Immature natural killer cell (primary cell): Measurements from ENCODE around the gene KIAA1586. TPM values are rescaled to one million over a fixed set of nuclear protein-coding genes. Genes with fewer than 3 reads are reported as not detected.
"Not testable (repeated sequence)": the region's sequence is repeated elsewhere in the genome, so short reads cannot be mapped to it uniquely, and the experiment has no call there.

Experiments used
- DNase-seq, 3 donors: peaks; one replicate each; pipeline ENCODE4 v3.0.0; 2022; ENCODE audit warnings: mixed read lengths in 1 of 3
- H3K27ac Mint-ChIP-seq, 6 donors: one replicate each; pipeline ENCODE4 v1.8.0; 2020; ENCODE audit warnings: mixed read lengths in 6 of 6, mild to moderate bottlenecking in 5 of 6, inconsistent platforms in 4 of 6, moderate library complexity in 3 of 6
- H3K27me3 Mint-ChIP-seq, 3 donors: one replicate each; pipeline ENCODE4 v1.8.0; 2020 to 2021; ENCODE audit warnings: low read depth in 3 of 3, mild to moderate bottlenecking in 3 of 3, mixed read lengths in 3 of 3, moderate library complexity in 3 of 3, inconsistent platforms in 1 of 3
- H3K36me3 Mint-ChIP-seq, 3 donors: one replicate each; pipeline ENCODE4 v1.8.0; 2020; ENCODE audit warnings: mixed read lengths in 3 of 3, inconsistent platforms in 2 of 3, mild to moderate bottlenecking in 2 of 3
- H3K4me1 Mint-ChIP-seq, 2 donors: one replicate each; pipeline ENCODE4 v1.8.0; 2020; ENCODE audit warnings: inconsistent platforms in 2 of 2, mild to moderate bottlenecking in 2 of 2, mixed read lengths in 2 of 2, moderate library complexity in 1 of 2
- H3K4me3 Mint-ChIP-seq, 5 donors: one replicate each; pipeline ENCODE4 v1.8.0; 2020; ENCODE audit warnings: mild to moderate bottlenecking in 5 of 5, mixed read lengths in 5 of 5, inconsistent platforms in 3 of 5, moderate library complexity in 3 of 5
- H3K9me3 Mint-ChIP-seq, 6 donors: one replicate each; pipeline ENCODE4 v1.8.0; 2020; ENCODE audit warnings: mild to moderate bottlenecking in 6 of 6, mixed read lengths in 6 of 6, inconsistent platforms in 4 of 6, moderate library complexity in 3 of 6
- polyA plus RNA-seq, 3 donors: library from polyadenylated mRNA; unstranded; fragments of 300-500 nt; fragmentation: Illumina TruSeq; gene quantifications; one replicate each; pipeline ENCODE4 v1.2.3, GENCODE V29; 2021

Gene KIAA1586
- polyA plus RNA-seq, 3 donors from 2014 or later = 2.6 to 7.9 (median 6.1) TPM

DNA sequence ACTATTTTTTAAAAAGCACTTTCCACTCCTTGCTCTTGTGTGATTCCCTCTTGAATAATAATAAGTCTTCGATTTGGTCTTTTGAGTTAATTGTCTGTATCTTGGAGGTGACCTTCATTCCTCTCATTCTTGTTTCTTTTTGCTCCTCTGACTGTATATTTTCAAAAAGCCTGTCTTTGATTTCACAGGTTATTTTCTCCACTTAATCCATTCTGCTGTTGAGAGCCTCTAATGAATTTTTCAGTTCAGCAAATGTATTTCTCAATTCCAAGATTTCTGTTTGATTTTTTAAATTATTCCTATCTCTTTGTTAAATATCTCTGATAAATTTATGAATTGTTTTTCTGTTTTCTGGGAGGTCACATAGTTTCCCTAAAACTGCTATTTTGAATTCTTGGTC lies 21.7 kb upstream of the KIAA1586 start:
- Mint-ChIP-seq H3K4me3 (no peak overlapping the region), H3K4me1 (no peaks in the 10 kb centered on the region), H3K36me3 (peaks cover 0 to 15% (median 10%) of the 10 kb centered on the region in 3 donors), H3K27ac (no peak overlapping the region), H3K27me3 (peaks cover 4 to 14% (median 4%) of the 10 kb centered on the region in 3 donors), H3K9me3 (peaks cover 8 to 21% (median 15%) of the 10 kb centered on the region in 6 donors)
- no peak for DNase-seq

DNA sequence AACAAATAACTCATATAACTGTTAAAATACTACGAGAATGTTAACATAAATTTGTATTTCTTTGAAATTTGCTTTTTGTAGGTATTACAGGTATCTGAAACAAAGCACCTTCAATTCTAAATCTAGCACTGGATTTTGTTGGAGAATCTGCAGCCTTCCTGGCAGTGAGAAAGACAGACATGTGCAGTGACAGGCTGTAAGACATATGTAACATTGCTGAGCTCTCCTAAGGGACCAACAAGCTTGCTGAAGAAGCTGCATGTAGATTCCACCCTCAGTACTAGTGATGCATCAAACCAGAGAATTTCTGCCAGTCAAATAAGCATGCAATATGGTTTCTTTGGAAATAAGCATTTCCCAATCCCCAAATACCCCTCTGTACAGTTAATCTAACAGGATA lies 20.5 kb upstream of the KIAA1586 start:
- Mint-ChIP-seq H3K4me3 (no peak overlapping the region), H3K36me3 (peaks cover 0 to 15% (median 10%) of the 10 kb centered on the region in 3 donors), H3K4me1 (no peaks in the 10 kb centered on the region), H3K27ac (no peak overlapping the region), H3K27me3 (peaks cover 4 to 14% (median 4%) of the 10 kb centered on the region in 3 donors), H3K9me3 (peaks cover 8 to 21% (median 15%) of the 10 kb centered on the region in 6 donors)
- no peak for DNase-seq

DNA sequence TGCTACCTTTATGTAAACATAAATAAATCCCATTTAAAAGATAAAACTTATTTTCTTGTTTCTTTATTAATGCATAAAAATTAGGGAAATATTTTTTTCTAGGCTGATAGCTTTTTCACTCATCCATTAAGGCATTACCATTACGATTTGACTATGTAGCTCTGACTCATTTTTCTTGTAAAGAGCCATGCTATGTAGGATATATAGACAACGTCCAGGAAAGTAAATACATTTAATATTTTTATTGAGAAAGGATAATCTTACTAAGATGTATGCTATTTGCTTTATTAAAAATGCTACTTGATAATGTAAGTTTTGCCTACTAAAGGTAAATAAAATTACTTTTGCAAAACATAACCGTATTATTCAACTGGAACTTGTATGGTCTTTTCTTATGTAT lies 19.2 kb upstream of the KIAA1586 start:
- peaks cover 4 to 17% (median 4%) of the 10 kb centered on the region in 3 donors for H3K27me3 Mint-ChIP-seq
- H3K27ac Mint-ChIP-seq = no peak overlapping the region
- no peaks in the 10 kb centered on the region for H3K4me1 Mint-ChIP-seq
- no peak for DNase-seq
- no peak overlapping the region for H3K4me3 Mint-ChIP-seq
- H3K9me3 Mint-ChIP-seq = peaks cover 8 to 21% (median 15%) of the 10 kb centered on the region in 6 donors
- H3K36me3 Mint-ChIP-seq = peaks cover 0 to 15% (median 10%) of the 10 kb centered on the region in 3 donors

DNA sequence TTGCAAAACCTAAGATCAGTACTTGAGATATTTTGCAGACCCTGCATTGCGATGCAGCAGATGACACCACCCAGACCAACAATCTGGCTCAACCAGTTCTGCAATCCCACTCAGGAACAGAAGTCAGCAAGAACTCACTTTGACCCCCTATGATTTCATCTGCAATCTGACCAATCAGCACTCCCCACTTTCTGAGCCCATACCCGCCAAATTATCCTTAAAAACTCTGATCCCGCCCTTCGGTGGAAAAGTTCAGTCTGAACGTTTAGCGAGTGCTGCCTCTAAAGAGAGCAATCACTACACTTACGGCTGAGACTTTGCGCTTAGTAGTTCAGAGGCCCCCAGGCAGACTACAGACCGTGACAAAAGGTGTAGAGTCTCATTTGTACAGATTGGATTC lies 17.3 kb upstream of the KIAA1586 start:
- H3K36me3 Mint-ChIP-seq = peaks cover 0 to 18% (median 10%) of the 10 kb centered on the region in 3 donors
- peaks cover 8 to 18% (median 14%) of the 10 kb centered on the region in 6 donors for H3K9me3 Mint-ChIP-seq
- DNase-seq = no peak
- H3K27me3 Mint-ChIP-seq = peaks cover 4 to 16% (median 4%) of the 10 kb centered on the region in 3 donors
- no peak overlapping the region for H3K27ac Mint-ChIP-seq
- no peaks in the 10 kb centered on the region for H3K4me1 Mint-ChIP-seq
- H3K4me3 Mint-ChIP-seq = no peak overlapping the region

DNA sequence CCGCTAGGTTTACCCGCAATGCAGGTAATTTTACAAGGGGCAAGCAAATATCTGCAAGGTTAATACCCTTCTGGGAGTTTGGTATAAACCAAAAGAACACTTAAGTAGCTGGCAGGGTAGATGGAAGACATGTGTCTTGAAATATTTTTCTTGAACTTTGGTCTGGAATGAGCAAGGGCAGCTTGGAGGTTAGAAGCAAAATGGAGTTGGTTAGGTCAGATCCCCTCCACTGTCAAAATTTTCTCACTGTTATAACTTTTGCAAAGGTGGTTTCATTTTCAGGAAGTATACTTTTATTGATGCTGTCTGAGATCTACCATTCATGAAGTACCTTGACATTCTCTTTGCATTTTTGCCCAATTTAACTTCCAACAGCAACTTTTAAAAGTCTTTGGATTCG lies 13.3 kb upstream of the KIAA1586 start:
- H3K4me1 Mint-ChIP-seq = no peaks in the 10 kb centered on the region
- peaks cover 0 to 3% (median 0%) of the 10 kb centered on the region in 3 donors for H3K36me3 Mint-ChIP-seq
- H3K4me3 Mint-ChIP-seq = no peak overlapping the region
- H3K27me3 Mint-ChIP-seq = peaks cover 0 to 18% (median 2%) of the 10 kb centered on the region in 3 donors
- no peak for DNase-seq
- no peak overlapping the region for H3K27ac Mint-ChIP-seq
- no peaks in the 10 kb centered on the region for H3K9me3 Mint-ChIP-seq

DNA sequence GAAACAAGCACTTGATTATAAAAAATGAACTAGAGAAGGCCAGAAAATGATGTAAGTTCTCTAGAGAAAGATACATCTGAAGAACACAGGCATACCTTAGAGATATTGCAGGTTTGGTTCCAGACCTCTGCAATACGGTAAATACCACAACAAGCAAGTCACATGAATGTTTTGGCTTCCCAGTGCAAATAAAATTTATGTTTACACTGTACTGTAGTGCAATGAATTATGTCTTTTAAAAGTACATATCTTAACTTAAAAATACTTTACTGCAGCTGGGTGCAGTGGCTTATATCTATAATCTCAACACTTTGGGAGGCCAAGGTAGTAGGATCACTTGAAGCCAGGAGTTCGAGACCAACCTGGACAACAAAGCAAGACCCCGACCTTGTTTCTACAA lies 10.9 kb upstream of the KIAA1586 start:
- Mint-ChIP-seq H3K27ac (no peak overlapping the region), H3K36me3 (peaks cover 0 to 3% (median 0%) of the 10 kb centered on the region in 3 donors), H3K27me3 (peaks cover 1 to 24% (median 2%) of the 10 kb centered on the region in 3 donors), H3K9me3 (no peaks in the 10 kb centered on the region), H3K4me3 (no peak overlapping the region), H3K4me1 (no peaks in the 10 kb centered on the region)
- DNase-seq = no peak

DNA sequence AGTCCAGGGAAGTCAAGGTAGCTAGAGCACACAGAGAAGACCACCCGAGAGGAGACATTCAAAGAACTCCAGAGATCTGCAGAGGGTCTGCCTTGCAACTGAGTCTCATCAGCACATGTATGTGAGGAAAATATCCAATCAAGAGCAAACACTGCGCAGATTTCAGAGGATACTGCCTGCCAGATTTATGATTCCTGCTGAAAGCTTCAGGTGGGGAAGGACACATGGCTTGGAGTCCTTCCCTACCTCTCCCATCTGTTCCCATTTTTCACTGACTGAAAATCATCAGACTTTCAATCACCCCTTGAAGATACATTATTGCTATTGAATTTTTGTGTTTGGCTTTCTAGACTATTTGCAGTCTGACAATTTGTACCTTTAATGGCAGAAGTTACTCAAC lies 7.6 kb upstream of the KIAA1586 start:
- peaks cover 1 to 32% (median 4%) of the 10 kb centered on the region in 3 donors for H3K27me3 Mint-ChIP-seq
- no peak overlapping the region for H3K27ac Mint-ChIP-seq
- no peak overlapping the region for H3K4me3 Mint-ChIP-seq
- no peaks in the 10 kb centered on the region for H3K4me1 Mint-ChIP-seq
- H3K9me3 Mint-ChIP-seq = no peaks in the 10 kb centered on the region
- no peak for DNase-seq
- H3K36me3 Mint-ChIP-seq = no peaks in the 10 kb centered on the region

DNA sequence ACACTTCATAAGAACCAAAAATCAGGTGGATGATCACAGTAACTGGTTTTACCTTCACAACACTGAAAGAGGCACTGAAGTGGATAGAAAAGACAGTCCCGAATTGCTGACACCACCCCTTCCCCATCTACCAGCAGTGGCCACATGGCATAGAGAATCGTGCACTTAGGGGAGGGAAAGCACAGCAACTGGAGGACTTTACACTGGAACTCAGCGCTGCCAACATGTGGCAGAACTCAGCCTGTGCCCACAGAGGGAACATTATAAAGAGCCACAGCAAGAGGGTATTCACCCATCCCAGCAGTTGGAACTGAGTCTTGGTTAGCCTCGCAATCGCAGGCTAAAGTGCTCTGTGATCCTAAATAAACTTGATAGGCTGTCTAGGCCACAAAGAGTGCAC lies 6.5 kb upstream of the KIAA1586 start:
- no peak for DNase-seq
- no peaks in the 10 kb centered on the region for H3K9me3 Mint-ChIP-seq
- no peak overlapping the region for H3K4me3 Mint-ChIP-seq
- H3K27ac Mint-ChIP-seq = no peak overlapping the region
- H3K27me3 Mint-ChIP-seq = peaks cover 1 to 32% (median 5%) of the 10 kb centered on the region in 3 donors
- H3K36me3 Mint-ChIP-seq = no peaks in the 10 kb centered on the region
- no peaks in the 10 kb centered on the region for H3K4me1 Mint-ChIP-seq

DNA sequence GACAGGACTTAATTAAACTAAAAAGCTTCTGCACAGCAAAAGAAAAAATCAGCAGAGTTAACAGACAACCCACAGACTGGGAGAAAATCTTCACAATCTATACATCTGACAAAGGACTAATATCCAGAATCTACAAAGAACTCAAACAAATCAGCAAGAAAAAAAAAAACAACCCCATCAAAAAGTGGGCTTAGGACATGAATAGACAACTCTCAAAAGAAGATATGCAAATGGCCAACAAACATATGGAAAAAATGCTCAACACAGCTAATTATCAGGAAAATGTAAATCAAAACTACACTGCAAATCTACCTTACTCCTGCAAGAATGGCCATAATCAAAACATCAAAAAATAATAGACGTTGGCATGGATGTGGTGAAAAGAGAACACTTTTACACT lies 2.4 kb upstream of the KIAA1586 start:
- not testable (repeated sequence) for H3K36me3 Mint-ChIP-seq, DNase-seq, H3K9me3 Mint-ChIP-seq, H3K4me3 Mint-ChIP-seq, H3K27ac Mint-ChIP-seq
- Mint-ChIP-seq H3K27me3 (peaks cover 1 to 19% (median 10%) of the 10 kb centered on the region in 3 donors), H3K4me1 (peaks cover 17 to 23% of the 10 kb centered on the region in 2 donors)

DNA sequence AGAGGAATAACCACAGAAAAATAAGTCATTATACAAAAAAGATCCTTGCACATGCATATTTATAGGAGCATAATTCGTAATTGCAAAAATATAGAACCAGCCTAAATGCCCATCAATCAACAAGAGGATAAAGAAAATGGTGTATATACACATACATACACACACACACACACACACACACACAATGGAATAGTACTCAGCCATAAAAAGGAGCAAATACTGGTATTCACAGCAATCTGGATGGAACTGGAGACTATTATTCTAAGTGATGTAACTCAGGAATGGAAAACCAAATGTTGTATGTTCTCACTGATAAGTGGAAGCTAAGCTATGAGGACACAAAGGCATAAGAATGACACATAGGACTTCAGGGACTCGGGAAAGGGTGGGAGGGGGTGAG lies 1.9 kb upstream of the KIAA1586 start:
- H3K27me3 Mint-ChIP-seq = peaks cover 1 to 19% (median 10%) of the 10 kb centered on the region in 3 donors
- H3K27ac Mint-ChIP-seq = no peak overlapping the region
- peaks cover 17 to 28% of the 10 kb centered on the region in 2 donors for H3K4me1 Mint-ChIP-seq
- no peaks in the 10 kb centered on the region for H3K36me3 Mint-ChIP-seq
- DNase-seq = no peak
- H3K9me3 Mint-ChIP-seq = no peaks in the 10 kb centered on the region
- no peak overlapping the region for H3K4me3 Mint-ChIP-seq

DNA sequence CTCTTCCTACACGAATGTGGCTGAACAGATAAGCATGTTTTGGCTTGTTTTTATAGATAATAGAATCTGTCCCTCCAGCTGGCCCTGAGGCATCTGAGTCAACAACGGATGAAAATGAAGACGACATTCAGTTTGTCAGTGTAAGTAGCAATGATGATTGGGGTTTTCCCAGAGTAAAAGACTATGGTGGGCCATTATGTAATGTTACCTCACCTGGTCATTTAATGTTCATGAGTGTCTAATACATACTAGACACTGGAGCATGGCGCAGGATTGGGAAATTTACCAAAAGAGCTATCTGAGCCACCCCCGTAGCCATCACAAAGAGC lies 728 bp downstream of the KIAA1586 start:
- H3K27me3 Mint-ChIP-seq, H3K36me3 Mint-ChIP-seq, H3K27ac Mint-ChIP-seq, H3K9me3 Mint-ChIP-seq, DNase-seq, H3K4me3 Mint-ChIP-seq: not testable (repeated sequence)
- H3K4me1 Mint-ChIP-seq = peaks cover 17 to 39% of the 10 kb centered on the region in 2 donors

DNA sequence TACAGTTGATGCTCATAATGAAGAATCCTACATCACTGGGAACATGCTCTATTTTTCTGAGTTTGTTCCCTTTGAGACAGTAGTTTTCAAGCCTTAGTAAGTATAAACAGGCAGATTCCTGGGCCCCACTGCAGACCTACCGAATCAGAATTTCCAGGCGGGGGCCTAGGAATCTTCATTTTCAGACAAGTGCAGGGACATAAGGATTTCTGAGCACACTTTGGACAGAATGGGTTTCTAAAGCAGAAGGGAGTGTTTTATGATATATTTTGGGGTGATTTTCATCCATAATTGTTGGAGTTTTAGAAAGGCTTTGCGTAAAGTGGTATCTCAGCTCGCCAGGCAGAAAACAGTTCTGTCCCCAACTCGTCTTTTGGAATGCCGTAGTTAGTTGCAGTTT lies 1.4 kb downstream of the KIAA1586 start:
- H3K27me3 Mint-ChIP-seq, H3K9me3 Mint-ChIP-seq, H3K27ac Mint-ChIP-seq, DNase-seq, H3K36me3 Mint-ChIP-seq: not testable (repeated sequence)
- peak overlapping the region; percentile 5 to 59 (median 25) for H3K4me3 Mint-ChIP-seq
- H3K4me1 Mint-ChIP-seq = peaks cover 17 to 39% of the 10 kb centered on the region in 2 donors

DNA sequence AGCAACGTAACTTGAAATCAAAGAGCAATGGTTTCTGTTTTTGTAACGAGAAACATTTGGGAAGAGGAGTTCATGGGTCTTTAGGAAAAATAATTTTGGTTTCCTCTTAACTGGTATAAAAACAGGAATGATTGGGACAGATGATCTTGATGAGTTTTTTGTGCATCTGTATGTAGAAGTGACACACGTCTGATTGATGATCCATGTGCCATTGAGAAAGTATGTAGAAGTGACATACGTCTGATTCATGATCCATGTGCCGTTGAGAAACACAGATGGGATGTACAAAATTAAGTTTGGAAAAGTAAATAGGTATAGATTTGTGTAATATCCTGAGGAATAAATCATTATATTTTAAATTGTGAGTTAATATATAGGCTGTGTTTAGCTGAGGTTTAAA lies 2.1 kb downstream of the KIAA1586 start:
- Mint-ChIP-seq H3K36me3 (peaks cover 5 to 13% (median 9%) of the 10 kb centered on the region in 3 donors), H3K9me3 (no peaks in the 10 kb centered on the region), H3K4me1 (peaks cover 17 to 39% of the 10 kb centered on the region in 2 donors), H3K27me3 (peaks cover 0 to 7% (median 3%) of the 10 kb centered on the region in 3 donors), H3K4me3 (peak overlapping the region in 2 of 5 donors; percentile 25 to 59), H3K27ac (no peak overlapping the region)
- no peak for DNase-seq

DNA sequence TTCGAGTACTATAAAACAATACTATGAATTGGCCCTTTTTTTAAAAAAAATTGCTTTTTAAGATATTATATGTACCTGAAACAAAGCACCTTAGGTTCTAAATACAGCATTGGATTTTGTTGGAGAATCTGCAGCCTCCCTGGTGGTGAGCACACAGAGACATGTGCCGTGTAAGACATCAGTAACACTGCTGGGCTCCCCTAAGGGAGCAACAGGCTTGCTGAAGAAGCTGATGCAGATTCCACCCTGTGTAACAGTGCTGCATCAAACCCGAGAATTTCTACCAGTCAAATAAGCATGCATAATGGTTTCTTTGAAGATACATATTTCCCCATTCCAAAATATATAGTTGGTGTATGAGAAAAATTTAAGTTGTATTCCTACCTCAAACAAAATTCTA lies 17.4 kb downstream of the KIAA1586 start:
- H3K4me1 Mint-ChIP-seq = no peaks in the 10 kb centered on the region
- H3K36me3 Mint-ChIP-seq = peaks cover 17 to 25% (median 22%) of the 10 kb centered on the region in 3 donors
- H3K4me3 Mint-ChIP-seq = no peak overlapping the region
- H3K27me3 Mint-ChIP-seq = peaks cover 0 to 3% (median 0%) of the 10 kb centered on the region in 3 donors
- no peak for DNase-seq
- no peaks in the 10 kb centered on the region for H3K9me3 Mint-ChIP-seq
- H3K27ac Mint-ChIP-seq = no peak overlapping the region

DNA sequence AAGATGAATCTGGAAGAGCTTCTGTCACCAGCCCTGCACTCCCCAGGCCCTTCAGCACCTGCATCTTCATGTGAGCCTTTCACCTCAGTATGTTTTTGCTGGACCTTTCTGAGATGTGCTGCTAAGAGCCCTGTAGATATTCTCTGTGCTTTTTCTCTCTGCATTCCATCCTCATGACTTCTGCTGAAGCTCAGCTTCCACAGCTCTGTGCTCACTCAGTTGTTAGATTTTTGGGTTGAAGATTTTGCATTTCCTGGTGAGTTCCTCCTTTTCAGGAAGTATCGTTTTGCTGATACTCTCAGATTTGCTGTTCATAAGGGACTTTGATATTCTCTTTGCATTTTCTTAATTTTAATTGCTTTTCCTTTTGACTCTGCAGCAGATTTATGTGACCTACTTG lies 18.3 kb downstream of the KIAA1586 start:
- H3K27me3 Mint-ChIP-seq = peaks cover 0 to 3% (median 0%) of the 10 kb centered on the region in 3 donors
- no peak overlapping the region for H3K27ac Mint-ChIP-seq
- DNase-seq = no peak
- H3K4me1 Mint-ChIP-seq = no peaks in the 10 kb centered on the region
- no peak overlapping the region for H3K4me3 Mint-ChIP-seq
- H3K36me3 Mint-ChIP-seq = peaks cover 21 to 22% (median 22%) of the 10 kb centered on the region in 3 donors
- no peaks in the 10 kb centered on the region for H3K9me3 Mint-ChIP-seq
